ENCODE results near the gene CLDN19. TPM values are rescaled to one million over a fixed set of nuclear protein-coding genes. Genes with fewer than 3 reads are reported as not detected.
A peak's percentile ranks its signal among the peaks of the same experiment; 100 is the strongest.
"Not testable (repeated sequence)": the region's sequence is repeated elsewhere in the genome, so short reads cannot be mapped to it uniquely, and the experiment has no call there.

CLDN19 gene
- total RNA-seq, 1 experiment from 2014 or later, result not detected

- no peak for DNase-seq (ENCODE audit: low read depth, low spot score)
- in situ Hi-C loops (cut with HindIII; ENCODE audit: low pct_unique_long_range_greater_than_20kb, low sequenced_read_pairs), result no loop called here
Observed at GRCh38 chr1:42732126-42732680, 7.8 kb downstream of the CLDN19 start.

DNA sequence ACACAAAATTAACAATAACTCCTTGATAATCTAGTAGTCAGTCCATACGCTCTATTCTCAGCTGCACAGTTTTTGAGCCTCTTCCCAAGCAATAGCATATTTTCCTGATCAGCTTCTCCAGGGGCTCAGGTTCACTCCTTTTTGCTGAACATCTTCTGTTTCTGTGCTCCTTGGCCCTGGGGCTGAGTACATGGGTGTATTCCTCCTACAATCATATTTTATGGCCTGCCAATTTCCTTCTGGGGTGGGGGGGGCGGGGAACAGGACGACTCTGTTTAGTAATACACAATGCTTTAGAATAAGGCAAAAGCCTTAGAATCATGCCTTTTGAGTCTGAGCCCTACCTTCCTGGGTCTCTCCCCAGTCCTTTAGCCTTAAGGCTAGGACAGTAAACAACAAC, 8.5 kb downstream of the CLDN19 start:
- no peak for DNase-seq (ENCODE audit: low read depth, low spot score)
- in situ Hi-C loops (cut with HindIII; ENCODE audit: low pct_unique_long_range_greater_than_20kb, low sequenced_read_pairs), result no loop called here

DNA sequence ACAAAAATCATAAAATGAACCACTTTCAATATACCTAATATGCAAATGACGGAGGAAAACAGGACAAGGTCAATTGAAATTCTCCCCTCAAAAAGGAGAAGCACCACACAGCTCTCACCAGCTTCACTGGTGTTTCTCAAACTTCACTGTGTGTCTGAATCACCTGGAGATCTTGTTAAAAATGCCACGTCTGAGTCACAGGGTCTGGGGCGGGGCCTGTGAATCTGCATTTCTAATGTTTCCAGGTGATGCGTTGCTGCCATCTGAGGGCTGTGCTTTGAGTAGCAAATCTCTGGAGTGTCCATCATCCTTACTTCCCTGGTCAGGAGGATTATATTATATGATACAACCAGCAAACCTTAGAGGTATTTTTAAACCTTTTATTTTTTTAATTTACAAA, 9.0 kb downstream of the CLDN19 start:
- in situ Hi-C loops (cut with HindIII; ENCODE audit: low pct_unique_long_range_greater_than_20kb, low sequenced_read_pairs), result no loop called here
- DNase-seq (ENCODE audit: low read depth, low spot score), result peak; percentile 16

- in situ Hi-C loops (cut with HindIII; ENCODE audit: low pct_unique_long_range_greater_than_20kb, low sequenced_read_pairs), result no loop called here
- peak; percentile 55 for DNase-seq (ENCODE audit: low read depth, low spot score)
Observed at GRCh38 chr1:42730002-42730401, 10.0 kb downstream of the CLDN19 start.

GRCh38 chr1:42725820-42726219, 14.2 kb downstream of the CLDN19 start:
- DNase-seq (ENCODE audit: low read depth, low spot score); in situ Hi-C loops (cut with HindIII; ENCODE audit: low pct_unique_long_range_greater_than_20kb, low sequenced_read_pairs): not testable (repeated sequence)

- no peak for DNase-seq (ENCODE audit: low read depth, low spot score)
- in situ Hi-C loops (cut with HindIII; ENCODE audit: low pct_unique_long_range_greater_than_20kb, low sequenced_read_pairs), result no loop called here
Observed at GRCh38 chr1:42723511-42723910, 16.5 kb downstream of the CLDN19 start.

DNA sequence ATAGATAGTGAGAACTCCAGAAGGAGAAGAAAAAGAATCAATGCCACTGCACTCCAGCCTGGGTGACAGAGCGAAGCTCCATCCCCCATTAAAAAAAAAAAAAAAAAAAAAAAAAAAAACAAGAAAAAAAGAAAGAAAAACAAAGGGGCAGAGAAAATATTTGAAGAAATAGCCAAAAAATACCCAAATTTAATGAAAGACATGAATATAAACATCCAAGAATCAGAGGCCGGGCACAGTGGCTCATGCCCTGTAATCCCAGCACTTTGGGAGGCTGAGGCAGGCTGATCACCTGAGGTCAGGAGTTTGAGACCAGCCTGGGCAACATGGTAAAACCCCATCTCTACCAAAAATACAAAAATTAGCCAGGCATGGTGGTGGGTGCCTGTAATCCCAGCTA, 17.6 kb downstream of the CLDN19 start:
- DNase-seq (ENCODE audit: low read depth, low spot score), result not testable (repeated sequence)

DNA sequence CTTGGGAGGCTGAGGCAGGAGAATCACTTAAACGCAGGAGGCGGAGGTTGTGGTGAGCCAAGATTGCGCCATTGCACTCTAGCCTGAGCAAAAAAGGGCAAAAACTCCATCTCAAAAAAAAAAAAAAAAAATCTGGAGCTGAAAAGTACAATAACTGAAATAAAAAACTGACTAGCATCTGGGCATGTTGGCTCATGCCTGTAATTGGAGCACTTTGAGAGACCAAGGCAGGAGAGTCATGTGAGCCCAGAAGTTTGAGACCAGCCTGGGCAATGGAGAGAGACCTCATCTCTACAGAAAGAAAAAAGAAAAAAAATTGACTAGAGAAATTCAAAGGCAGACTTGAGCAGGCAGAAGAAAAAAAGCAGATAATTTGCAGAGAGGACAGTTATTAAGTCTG, 18.1 kb downstream of the CLDN19 start:
- in situ Hi-C loops (cut with HindIII; ENCODE audit: low pct_unique_long_range_greater_than_20kb, low sequenced_read_pairs), result no loop called here
- DNase-seq (ENCODE audit: low read depth, low spot score), result no peak

More for the DNA sequence above, 17.6 kb downstream of the CLDN19 start:
- in situ Hi-C loops (cut with HindIII; ENCODE audit: low pct_unique_long_range_greater_than_20kb, low sequenced_read_pairs), result not testable (repeated sequence)

- DNase-seq (ENCODE audit: low read depth, low spot score), result no peak
Observed at GRCh38 chr1:42720868-42721267, 19.2 kb downstream of the CLDN19 start.

DNA sequence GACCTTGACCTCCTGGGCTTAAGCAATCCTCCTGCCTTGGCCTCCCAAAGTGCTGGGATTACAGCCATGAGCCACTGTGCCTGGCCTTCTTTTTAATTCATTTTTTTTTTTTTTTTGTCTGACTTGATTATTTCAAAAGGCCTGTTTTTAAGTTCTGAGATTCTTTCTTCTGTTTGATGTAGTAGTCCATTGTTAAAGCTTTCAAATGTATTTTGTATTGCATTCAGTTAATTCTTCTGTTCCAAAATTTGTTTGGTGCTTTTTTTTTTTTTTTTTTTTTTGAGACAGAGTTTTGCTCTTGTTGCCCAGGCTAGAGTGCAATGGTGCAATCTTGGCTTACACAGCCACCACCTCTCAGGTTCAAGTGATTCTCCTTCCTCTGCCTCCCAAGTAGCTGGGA, 25.6 kb downstream of the CLDN19 start:
- DNase-seq (ENCODE audit: low read depth, low spot score); in situ Hi-C loops (cut with HindIII; ENCODE audit: low pct_unique_long_range_greater_than_20kb, low sequenced_read_pairs): not testable (repeated sequence)

More at GRCh38 chr1:42720868-42721267, 19.2 kb downstream of the CLDN19 start:
- in situ Hi-C loops (cut with HindIII; ENCODE audit: low pct_unique_long_range_greater_than_20kb, low sequenced_read_pairs), result no loop called here

DNA sequence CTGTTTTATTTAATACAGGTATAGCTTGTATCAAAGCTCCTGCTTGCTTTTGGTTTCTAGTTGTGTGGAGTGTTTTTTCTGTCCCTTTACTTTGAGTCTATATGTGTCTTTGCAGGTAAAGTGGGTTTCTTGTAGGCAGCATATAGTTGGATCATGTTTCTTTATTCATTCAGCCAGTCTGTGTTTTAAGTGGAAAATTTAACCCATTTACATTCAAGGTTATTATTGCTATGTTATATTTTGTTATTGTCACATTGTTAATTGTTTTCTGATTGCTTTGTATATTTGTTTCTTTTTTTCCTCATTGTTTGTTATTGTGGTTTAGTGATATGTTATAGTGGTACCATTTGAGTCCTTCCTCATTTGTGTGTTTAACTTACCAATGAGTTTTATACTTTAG, 26.7 kb downstream of the CLDN19 start:
- in situ Hi-C loops (cut with HindIII; ENCODE audit: low pct_unique_long_range_greater_than_20kb, low sequenced_read_pairs), result no loop called here
- DNase-seq (ENCODE audit: low read depth, low spot score), result no peak

DNA sequence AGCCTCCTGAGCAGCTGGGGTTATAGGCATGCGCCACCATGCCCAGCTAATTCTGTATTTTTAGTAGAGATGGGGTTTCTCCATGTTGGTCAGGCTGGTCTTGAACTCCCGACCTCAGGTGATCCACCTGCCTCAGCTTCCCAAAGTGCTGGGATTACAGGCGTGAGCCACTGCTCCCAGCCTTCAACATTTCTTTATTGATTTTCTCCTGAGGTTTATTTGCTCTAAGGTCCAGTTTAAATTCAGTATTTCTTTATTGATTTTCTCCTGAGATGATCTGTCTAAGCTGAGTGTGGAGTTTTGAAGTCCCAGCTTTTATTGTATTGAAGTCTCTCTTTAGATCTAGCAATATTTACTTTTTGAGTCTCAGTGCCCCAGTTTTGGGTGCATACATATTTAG, 27.2 kb downstream of the CLDN19 start:
- DNase-seq (ENCODE audit: low read depth, low spot score); in situ Hi-C loops (cut with HindIII; ENCODE audit: low pct_unique_long_range_greater_than_20kb, low sequenced_read_pairs): not testable (repeated sequence)

DNA sequence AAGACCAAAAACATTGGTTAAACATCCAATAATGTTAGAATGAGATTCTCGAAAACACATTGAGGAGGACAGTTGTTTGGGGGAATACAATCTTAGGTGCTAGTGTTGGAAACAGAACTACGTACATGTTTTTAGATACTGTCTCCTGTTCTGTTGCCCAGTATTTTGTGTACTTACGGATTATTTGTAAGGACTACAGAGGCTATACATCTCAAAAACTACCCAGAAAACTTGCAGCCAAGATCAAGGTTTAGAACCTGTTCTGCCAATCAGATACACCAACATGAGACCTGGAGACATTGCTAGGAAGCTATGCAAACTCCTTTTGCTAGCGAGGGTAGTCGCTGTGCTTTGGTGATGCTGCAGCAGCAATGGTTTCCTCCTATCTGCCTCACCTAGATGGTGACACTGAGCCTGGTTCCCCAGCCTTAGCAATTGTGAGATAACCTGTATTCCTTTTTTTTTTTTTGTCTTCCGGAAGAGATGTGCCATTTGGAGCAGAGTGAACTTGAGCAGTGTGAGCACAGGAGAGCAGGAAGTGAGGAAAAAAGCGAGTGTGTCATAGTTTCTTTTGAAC, 36.1 kb downstream of the CLDN19 start:
- no peak for DNase-seq (ENCODE audit: low read depth, low spot score)
- in situ Hi-C loops (cut with HindIII; ENCODE audit: low pct_unique_long_range_greater_than_20kb, low sequenced_read_pairs), result no loop called here

DNA sequence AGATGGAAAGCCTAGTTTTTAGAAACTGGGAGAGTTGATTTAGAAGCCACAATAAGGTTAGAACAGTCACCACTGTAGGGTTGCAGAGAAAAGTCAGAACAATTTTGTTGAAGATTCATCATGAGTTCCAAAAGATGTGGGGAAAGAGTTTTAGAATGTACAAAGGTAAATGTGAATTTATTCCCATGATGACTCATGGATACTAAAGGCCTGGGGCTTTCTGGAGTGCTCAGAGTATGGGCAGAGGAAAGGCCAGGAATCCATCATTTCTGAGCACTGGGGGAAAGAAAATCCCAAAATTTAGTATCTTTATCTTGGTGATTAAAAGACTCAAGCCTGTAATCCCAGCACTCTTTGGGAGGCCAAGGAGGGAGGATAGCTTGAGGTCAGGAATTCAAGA, 40.0 kb downstream of the CLDN19 start:
- DNase-seq (ENCODE audit: low read depth, low spot score), result no peak
- in situ Hi-C loops (cut with HindIII; ENCODE audit: low pct_unique_long_range_greater_than_20kb, low sequenced_read_pairs), result no loop called here

GRCh38 chr1:42698081-42698813, 41.8 kb downstream of the CLDN19 start:
- in situ Hi-C loops (cut with HindIII; ENCODE audit: low pct_unique_long_range_greater_than_20kb, low sequenced_read_pairs), result no loop called here
- DNase-seq (ENCODE audit: low read depth, low spot score), result no peak

DNA sequence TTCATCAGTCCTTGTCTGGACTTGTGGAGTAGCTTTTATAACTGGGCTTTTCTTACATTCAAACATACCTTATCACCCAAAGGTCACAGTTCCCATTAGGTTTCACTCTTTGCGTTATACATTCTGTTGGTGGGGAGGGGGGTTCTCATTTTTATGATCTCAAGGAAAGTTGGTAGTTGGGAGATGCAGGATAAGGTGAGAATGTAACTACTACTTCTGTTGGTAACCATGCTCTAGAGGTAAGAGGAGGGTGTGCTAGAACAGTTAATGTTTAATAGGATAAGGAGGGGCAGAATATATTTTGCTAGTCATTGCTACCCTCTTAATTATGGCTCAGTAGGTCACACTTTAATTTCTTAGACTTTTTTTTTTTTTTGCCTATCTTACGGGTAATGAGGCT, 47.1 kb downstream of the CLDN19 start:
- in situ Hi-C loops (cut with HindIII; ENCODE audit: low pct_unique_long_range_greater_than_20kb, low sequenced_read_pairs), result no loop called here
- DNase-seq (ENCODE audit: low read depth, low spot score), result no peak

DNA sequence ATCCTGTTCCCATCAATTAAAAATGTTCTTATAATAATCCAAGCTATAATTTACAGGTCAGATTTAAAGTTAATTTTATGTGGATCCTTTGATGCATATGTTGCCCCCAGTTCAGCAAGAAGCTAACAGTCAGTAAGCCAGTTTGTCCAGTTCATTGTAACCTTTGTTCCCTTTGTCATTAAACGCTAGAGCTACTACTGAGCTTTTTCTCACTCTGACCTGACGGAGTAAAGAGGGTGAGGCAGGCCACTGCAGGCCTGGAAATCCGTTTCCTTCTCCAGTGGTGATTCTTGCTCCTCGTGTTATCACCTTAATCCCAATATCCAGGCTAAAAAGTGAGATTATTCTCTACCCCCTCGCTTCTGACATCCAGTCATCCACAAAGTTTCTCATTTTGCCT, 47.6 kb downstream of the CLDN19 start:
- in situ Hi-C loops (cut with HindIII; ENCODE audit: low pct_unique_long_range_greater_than_20kb, low sequenced_read_pairs), result no loop called here
- DNase-seq (ENCODE audit: low read depth, low spot score), result no peak

DNA sequence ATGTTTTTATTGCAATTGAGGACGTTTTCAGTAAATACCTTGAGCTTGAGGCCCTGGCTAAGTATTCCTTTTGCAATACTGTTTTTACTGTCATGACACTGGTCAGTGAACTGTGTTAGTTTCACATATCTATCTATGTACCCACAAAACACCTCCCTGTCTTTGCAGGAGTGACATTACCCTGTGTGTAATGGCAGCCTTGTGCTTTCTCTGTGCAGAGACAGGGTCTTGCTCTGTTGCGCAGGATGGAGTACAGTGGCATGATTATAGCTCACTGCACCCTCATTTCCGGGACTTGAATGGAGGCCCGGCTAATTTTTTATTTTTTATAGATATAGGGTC, 48.9 kb downstream of the CLDN19 start:
- in situ Hi-C loops (cut with HindIII; ENCODE audit: low pct_unique_long_range_greater_than_20kb, low sequenced_read_pairs), result no loop called here
- DNase-seq (ENCODE audit: low read depth, low spot score), result no peak

DNA sequence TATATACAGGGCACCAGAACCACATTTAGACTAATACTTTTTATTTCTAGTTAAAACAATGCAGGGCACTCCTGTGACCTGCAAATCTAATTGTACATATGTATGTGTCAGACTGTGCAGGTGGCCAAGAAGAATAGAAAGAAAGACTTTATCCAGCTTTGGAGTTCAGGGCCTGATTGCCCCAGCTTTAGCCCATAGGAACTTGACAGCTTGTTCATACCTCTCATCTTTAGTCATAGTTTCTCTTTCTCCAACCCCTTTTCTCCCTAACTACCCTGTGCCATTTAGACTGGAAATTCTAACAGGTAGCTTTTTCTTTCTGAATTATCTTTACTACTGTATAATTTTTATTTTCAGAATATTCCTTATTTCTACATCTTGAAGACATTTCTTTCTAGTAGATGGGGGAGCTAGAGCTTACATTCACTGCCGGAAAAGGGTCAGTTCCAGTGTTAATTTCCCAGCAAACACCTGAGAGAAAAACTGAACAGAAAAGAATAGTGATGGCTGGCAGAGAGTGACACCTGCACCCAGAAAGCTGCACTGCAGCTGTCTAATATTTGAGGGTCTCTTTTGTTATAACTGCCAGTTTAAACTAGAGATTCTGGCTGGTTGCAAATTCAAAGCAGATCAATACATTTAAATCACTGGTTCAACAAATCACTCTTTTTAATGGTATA, 49.4 kb downstream of the CLDN19 start:
- in situ Hi-C loops (cut with HindIII; ENCODE audit: low pct_unique_long_range_greater_than_20kb, low sequenced_read_pairs), result no loop called here
- DNase-seq (ENCODE audit: low read depth, low spot score), result no peak
